Activated CD8-positive, alpha-beta memory T cell treated with anti-CD3 and anti-CD28 coated beads, Interleukin-2, amount 50 U/mL, for 1 hour (primary cell): ENCODE results near the gene THBD.
"Not testable (repeated sequence)": the region's sequence is repeated elsewhere in the genome, so short reads cannot be mapped to it uniquely, and the experiment has no call there.

Experiments
- DNase-seq: peaks from one replicate; pipeline ENCODE4 v3.0.0-alpha.2; 2020; ENCODE audit errors: extremely low read depth

The THBD gene

DNA sequence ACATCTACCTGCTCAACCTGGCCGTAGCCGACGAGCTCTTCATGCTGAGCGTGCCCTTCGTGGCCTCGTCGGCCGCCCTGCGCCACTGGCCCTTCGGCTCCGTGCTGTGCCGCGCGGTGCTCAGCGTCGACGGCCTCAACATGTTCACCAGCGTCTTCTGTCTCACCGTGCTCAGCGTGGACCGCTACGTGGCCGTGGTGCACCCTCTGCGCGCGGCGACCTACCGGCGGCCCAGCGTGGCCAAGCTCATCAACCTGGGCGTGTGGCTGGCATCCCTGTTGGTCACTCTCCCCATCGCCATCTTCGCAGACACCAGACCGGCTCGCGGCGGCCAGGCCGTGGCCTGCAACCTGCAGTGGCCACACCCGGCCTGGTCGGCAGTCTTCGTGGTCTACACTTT is 13.7 kb downstream of the THBD start:
- no peak for DNase-seq

DNA sequence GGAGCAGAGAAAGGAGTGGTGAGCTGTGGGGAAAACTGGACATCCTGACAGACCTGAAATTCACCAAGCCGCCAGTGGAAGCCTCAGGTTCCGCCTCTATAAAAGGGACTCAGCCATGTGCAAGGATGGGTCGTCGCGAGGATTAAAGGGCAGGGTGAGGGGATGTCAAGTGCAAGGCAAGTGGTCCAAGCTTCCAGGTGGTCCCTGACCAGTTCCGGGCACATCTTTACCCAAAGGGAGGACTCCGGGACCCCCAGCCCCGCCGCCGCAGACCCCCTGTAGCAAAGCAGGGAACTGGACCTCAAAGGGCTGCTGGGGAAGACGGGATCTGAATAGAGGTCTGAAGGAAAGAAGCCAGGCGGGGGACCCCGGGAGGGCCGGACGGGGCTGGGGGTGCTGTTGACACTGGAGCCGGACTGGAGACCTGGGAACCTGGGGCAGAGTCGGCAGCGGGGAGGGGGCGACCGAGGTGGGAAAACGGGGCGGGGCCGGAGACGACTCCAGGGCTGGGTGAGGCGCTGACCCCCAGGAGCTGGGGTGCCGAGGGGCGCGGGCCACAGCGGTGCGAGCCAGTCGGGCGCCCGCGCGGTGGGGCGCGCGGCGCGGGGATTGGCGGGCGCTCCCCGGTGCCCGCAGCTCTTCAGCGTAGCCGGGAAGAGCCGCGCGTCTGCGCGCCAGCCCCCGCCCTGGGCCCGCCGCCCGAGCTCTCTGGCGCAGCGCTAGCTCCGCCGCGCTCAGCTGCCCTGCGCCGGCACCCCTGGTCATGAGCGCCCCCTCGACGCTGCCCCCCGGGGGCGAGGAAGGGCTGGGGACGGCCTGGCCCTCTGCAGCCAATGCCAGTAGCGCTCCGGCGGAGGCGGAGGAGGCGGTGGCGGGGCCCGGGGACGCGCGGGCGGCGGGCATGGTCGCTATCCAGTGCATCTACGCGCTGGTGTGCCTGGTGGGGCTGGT is 14.5 kb downstream of the THBD start, which contains the start of gene SSTR4:
Gene SSTR4, plus strand, starts transcription at position 592 of the 951 bp plus-strand sequence. Its CDS starts 172 bp downstream, at position 764.
- DNase-seq: no peak

DNA sequence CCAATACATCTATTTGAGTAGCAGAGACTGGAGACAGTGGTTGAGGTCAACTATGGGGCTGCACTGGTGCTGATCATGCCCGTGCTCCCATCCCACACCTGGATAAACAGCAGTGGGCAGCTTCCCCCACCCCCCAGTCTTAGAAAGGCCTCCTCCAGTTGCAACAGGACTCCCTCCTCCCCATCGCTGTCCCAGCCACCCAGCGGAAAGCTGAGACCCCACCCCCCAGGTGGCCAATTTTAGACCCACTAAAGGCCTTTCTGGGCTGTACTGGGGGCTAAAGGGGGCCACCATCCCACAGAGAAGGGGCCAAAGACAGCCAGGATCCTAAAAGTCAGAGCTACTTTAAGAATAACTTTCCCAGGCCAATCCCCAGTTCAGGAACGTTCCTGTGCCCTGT is 15.6 kb downstream of the THBD start:
- DNase-seq: no peak

DNA sequence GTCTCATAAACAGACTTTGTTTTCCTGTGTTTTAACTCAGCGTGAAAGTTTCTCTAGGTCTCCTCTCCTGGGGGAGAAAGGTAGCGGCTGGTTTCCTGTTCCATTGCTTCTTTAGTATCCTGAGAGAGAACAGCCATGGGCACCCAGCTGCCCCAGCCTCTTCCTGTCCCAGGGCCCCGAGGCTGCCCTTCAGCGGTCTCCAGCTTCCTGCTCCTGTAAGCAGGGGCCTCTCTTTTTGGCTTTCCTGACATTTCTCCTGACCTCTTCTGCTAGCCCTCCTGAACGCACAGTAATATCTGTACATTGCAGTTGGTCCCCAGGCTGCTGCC is 16.8 kb downstream of the THBD start:
- DNase-seq: no peak

DNA sequence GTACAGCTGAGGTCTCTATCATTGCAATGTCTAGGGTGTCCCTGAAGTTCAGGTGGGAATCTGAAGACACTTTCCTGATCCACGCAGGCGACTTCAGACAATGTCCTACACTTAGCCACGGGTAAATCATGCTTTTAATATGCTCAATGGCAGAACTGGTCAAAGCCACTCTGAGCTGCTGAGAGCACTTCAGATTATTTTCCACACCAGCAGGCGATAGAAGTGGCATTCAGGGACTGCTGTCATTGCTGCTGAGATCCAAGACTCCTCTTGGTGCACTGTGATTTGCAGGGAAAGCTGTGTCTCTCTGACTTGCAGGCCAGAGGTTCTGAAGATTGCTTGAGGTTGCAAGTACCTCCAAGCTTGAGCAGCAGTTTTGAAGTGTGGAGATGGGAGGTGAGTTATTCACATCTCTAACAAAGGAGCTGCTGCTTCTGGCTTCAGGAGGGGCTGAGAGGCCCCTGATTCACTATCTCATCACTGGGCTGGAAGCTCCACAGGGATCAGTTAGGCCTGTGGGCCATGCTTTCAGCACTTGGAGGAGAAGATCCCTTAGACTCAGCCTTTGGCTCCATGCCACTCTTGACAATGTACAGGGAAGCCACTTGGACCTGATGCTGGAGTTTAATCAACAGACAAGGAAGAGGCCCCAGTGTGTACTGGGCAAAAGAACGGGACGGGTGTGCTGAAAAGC is 17.3 kb downstream of the THBD start:
- no peak for DNase-seq

DNA sequence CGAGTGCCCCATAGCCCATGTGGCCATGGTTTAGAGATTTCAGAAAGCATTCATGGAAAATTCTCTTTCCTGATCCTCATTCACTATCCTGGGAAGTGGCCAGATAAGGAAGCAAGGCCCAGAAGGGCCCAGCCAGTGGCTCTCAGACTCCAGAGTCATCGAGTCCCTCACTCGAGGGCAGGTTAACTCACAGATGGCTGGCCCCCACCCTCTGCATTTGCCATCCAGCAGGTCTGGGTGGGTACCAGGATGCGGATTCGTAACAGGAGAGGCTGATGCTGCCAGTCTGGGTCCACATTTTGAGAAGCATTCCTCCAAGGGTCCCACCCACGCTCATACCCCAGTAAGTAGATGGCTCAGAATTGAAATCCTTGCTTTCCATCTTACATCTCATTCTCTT is 18.1 kb downstream of the THBD start:
- no peak for DNase-seq

DNA sequence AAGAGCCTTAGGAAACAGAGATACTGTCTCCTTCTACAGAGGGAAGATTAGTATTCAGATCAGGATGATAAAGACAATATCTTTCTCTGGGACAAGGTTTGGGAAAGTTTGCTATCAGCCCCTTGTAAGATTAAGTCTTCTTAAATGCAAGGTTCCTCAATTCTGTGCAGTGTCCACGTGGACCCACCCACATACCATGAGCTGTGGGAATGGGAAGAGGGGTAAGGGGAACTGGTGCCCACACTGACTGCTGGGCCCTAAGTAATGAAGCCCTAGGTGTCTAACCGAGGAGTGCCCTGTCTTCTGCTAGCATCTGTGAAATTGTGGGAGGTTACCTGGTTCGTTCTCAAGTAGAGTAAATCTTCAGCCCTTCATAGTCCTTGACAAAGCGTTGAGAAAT is 20.1 kb downstream of the THBD start:
- DNase-seq: no peak

DNA sequence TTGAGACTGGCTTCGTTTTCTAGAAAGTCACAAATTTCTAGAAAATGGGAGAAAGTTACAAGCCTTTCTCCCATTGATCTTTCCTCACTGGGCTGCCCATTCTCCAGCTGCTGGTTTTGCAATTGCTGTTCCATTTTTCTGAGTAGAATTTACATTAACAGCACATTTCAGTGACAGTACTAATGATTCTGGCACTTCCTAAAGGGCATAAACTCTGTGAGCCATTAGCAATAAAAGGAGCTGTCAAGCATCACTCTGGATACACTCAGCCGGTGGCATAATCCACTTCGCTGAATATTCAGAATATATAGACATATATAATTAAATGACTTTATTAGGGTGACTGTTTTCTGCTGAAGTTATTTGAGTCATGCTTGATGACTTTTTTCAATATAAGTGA is 21.1 kb downstream of the THBD start:
- DNase-seq: no peak

DNA sequence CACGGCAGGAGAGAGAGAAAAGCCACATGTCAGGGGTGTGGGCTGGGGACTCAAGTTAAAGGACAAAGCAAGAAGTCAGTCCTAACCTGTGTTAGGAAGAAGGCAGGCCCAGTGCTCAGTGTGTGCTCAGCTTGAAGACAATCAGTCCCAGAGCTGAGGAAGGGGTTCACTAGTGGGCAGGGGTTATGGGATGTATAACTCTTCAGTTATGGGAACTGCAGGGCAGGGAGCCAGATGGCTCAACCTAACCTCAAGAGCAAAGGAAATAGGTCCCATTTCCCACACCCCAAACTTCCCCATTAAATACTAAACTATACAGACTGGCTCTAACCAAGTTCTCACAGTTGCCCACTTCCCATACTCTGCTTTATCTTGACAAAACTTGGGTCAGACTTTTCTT is 21.8 kb downstream of the THBD start:
- DNase-seq: no peak

DNA sequence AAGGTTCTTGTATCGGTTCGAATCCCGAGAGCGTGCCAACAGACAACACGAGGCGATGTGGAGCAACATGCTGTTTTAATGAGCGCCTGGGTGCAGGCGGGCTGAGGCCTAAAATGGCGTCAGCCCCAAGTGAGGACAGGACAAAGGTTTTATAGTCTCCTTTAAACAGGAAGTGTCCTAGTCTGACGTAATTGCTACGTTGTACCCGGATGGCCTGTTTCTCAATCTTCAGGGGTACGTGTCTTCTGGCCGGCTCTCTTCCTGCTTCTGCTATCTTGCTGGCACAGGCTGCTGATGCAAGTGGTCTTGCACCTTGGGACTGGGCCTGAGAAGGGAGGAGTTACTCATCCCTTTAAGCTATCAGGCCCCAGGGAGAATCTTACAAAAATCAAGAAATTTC is 24.0 kb downstream of the THBD start:
- not testable (repeated sequence) for DNase-seq

DNA sequence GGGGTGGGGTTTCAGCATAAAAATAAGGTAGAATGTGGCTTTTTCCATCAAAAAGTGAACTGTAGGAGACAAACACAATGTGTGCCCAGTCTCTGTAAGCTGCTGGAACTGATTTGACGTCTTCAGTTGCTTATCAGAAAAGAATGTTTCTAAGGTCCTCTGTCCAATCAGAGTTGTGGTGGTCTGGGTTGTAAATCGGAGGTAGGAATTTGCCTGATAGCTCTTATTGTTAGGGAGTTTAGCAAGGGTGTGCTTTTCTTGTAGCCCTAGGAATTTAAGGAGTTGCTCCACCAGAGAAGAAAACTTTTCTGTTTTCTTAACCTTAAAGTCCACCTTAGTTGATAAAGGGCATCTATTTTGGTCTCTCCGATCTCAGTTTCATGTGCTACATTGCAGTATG is 24.8 kb downstream of the THBD start:
- DNase-seq: no peak

DNA sequence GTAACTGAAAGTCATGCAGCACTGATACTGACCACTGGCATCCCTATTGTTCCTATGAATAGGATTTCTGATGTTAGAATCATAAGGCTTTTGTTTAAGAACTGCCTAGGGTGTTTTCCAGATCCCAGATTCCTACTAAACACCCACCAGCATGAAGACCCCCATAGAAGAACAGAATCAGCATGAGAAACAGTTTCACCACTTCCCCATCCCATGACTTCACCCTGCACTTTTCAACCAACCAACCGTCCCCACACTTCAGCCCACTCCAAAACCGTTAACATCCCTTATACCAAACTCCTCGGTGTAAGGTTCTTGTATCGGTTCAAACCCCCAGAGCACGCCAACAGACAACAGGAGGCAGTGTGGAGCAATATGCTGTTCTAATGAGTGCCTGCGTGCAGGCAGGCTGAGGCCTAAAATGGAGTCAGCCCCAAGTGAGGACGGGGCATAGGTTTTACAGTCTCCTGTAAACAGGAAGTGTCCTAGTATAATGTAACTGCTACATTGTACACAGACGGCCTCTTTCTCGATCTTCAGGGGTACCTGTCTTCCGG is 25.8 kb downstream of the THBD start:
- DNase-seq: no peak

DNA sequence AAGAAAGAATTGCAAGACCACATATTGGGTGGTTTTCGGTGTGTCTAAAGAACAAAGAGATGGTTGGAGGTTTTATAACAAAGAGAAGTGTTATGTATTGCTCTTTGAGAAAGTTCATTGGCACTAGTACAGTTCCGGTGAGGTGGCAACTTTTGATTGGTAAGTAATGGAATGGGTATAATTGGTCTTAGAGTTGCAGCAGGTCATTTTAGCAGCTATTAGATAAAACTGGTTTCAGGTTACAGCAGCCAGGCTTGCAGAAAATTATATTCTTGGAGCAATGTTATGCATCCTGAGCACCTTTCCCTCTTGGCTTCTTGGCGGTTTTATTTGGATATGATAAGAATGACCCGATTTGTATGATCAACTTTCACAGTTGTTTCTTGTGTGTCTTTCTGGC is 26.6 kb downstream of the THBD start:
- no peak for DNase-seq

DNA sequence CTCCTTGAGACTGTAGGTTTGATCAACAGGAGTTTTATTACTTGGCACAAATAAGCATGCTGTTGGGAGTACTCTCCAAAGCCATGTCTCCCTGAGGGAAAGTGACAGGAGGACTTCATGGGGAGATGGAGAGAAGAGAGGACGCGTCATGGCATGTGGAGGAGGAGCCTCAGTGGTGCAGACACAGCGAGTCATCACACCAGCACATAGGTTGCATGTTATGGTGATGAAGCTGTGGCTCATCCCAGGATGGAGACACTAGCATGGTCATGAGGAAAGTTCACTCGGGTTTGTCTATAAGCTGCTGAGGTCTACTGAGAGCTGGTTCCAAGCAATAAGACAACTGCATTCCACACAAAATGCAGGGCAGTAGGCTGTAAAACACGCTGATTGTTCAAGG is 27.5 kb downstream of the THBD start:
- DNase-seq: no peak

DNA sequence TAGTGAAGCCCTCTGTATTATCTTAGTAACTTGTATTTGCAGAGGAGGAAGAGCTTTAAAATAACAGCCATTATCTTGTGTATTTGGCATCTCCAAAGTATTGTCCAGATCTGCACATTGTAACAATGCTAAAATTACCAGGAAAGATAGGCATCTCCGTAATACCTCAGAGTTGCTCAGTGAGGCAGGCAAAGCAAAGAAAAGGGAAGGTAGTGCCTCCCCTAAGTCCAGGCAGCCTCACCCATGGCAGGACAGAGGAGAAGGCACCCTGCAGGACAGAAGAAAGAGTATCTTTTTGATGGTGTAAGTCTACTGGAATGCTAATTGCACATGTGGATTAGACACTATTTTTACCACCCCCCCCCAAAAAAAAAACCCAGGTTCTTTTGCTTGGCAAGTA is 27.9 kb downstream of the THBD start:
- DNase-seq: no peak

DNA sequence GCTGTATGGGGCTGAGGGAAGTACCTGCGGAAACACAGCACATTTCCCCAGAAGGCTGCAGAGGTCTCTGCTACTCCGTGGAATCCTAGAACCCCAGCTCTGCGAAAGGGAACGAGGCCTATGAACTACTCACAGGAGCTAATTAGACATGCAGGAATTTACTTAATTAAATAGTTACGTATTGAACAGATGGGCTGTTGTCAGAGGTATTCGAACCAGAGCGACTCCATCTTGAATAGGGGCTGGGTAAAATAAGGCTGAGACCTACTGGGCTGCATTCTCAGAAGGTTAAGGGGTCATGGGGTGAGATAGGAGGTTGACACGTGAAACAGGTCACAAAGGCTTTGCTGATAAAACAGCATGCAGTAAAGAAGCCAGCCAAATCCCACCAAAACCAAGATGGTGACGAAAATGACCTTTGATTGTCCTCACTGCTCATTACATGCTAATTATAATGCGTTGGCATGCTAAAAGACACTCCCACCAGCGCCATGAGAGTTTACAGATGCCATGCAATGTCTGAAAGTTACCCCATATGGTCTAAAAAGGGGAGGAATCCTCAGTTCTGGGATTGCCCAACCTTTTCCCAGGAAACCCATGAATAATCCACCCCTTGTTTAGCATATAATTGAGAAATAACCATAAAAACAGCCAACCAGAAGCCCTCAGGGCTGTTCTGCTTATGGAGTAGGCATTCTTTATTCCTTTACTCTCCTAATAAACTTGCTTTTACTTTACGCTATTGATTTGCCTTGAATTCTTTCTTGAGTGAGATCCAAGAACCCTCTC is 29.0 kb downstream of the THBD start:
- no peak for DNase-seq

DNA sequence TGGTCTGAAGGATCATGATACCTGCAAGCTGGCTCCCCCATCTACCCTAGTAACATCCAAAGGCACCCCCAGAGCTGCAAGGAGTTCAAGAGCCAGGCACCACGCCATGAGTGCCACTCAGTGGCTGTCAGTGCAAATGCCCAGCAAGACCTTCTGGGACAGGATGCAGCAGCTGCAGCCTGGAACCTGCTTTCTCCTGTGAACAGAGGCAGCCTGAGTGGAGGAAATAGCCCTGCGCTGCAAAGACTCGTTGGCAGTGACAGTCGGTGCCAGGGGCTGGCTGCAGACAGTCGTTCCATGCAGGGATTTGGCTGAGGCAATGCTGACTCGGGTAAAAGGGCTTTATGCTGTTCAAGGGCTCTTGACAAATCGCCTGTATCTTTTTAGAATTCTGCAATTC is 30.1 kb downstream of the THBD start:
- no peak for DNase-seq

DNA sequence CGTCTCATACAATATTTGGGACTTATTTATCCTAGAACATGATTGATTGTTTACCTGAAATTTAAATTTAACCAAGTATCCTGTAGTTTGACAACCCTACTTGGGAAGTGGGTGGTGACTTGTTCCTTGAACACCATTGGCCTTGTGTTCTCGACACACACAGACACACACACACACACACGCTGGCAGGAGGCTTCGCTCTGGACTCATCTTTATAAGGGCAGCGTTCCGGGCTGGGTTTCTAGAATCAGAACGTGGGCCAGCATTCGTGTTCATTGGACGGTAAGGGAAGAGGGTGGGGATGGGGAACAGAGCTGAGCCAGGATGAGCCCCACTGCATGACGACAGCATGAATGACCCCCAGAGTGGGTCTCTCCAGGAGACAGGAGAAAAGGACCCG is 30.5 kb downstream of the THBD start:
- no peak for DNase-seq

DNA sequence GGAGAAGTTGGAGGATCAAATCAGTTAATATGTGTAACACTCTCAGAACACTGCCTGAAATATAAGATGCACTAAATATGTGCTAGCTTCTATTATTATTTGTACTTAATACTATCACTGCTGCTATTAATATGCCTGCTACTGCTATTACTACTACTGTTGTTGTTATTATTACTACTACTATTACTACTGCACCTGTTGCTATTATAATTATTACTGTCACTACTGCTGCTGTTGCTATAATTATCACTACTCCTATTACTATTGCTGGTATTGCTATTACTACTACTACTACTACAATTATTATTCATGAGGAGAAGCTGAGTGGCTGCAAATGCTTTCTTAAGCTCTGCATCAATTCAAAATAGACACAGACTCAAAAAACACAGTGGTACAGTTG is 31.0 kb downstream of the THBD start:
- DNase-seq: no peak

DNA sequence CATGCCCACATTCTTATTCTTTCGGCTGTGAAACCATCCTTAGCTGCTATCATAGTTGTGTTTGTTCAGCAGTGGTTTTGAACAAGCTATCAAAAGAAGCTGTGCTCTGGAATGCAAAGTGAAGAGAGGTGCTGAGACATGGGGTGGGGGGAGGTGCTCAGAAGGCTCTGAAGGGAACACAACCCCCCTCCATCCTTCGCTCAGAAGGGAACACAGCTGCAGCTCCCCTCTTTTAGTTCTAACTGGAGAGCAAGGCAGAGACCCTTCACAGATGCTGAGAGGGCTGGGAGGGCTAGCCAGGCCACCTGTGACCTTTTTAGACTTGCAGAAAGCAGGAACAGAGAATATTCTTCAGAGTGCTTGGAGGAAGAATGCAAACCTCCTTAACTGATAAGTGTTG is 32.0 kb downstream of the THBD start:
- no peak for DNase-seq

DNA sequence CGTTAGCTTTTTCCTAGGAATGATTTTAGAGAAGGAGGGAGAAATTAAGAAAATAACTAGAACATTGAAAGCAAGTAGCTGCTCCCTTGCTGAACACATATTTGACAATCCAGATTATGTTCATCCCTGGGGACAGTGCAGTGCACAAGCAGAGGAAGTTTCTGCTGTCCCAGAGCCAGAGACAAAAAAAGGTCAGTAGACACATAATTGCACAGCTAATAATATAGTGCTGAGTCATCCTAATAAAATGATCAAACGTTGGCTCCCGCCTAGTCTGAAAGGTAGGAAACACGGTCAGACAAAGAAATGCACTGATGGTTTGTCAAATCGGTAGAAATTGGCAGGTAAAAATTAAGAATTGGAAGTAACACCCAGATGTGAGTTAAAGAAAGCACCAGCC is 36.0 kb downstream of the THBD start:
- DNase-seq: no peak

DNA sequence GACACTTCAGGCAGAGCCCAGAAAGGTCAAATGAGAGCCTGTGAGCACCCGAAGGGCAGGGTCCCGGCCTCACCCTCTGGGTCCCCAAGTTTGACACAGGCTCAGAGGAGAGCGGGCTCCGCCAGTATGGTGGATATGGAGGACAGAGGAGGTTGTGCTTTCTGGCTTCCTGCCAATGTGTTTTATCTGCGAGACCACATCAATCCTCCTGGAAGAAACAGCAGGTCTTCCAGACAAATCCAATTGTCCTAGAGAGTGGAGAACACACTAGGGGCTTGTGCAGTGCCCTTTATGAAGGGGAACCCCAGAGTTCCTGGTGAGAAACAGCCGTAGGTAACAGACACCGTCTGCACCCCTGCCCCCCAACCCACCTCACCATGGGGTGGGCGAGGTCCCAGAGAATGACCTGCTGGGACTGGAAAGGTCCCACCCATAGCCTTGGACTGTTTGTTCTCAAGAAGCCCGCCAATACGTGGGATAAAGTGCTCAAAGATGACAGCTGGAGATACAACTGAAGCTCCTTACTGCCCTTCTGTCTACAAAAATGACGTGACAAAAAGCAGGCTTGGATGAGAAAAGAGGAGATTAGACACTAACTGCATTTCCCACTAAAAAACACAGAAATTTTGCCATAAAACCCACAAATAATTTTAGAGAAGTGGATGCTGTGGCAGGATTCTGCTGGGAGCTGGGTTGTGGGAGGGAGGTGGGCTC is 38.3 kb downstream of the THBD start:
- DNase-seq: no peak
